CD1c-positive myeloid dendritic cell (primary cell): ENCODE results near the gene ZNF837.
A peak's percentile ranks its signal among the peaks of the same experiment; 100 is the strongest.

Experiments used
- DNase-seq: peaks from one replicate; pipeline ENCODE4 v3.0.0-alpha.2; 2016; ENCODE audit errors: extremely low spot score

Gene ZNF837

GRCh38 chr19:58372311-58373133, 8.3 kb downstream of the ZNF837 start:
- no peak for DNase-seq

- no peak for DNase-seq
Measured at GRCh38 chr19:58368561-58369360, 12.1 kb downstream of the ZNF837 start.

- DNase-seq = no peak
Measured at GRCh38 chr19:58367698-58368454, 13.0 kb downstream of the ZNF837 start.

DNA sequence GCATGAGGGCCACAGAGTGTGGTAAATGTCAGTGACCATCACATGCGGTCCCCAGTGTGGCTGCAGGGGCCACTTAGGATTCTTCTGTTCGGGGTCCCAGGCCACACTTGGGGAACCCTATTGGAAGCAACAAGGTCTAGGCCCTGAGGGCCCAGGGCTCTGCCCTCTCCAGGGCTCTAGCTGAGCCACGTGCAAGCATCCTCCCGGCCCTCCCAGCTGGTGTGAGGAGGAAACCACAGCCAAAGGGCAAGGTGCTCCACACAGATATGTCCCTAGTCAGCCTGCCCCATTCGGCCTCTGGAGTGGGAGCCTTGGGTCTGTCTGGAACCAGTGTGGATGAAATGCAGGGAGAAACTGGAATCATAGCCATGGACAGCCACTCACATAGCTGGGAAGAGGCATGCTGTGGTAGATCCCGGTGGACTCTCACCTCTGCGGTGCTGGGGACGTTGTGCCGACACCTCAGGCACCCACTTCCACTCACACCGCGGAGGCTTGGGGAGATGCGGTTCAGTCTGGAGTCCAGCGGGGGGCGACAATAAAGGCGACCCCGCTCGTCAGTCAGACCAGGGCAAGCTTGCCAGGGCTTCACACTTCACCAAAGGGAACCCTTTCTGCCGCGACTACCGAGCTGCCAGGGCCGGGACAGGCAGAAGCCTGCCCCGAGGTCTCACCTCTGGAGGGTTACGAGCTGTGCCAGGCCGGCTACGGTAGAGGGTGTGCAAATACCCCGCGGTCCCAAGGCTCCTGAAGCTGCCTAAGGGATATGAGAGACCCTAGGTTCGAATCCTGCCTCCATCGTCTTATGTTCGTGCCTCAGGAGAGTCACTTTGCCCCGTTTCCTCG, 14.0 kb downstream of the ZNF837 start:
- no peak for DNase-seq

DNA sequence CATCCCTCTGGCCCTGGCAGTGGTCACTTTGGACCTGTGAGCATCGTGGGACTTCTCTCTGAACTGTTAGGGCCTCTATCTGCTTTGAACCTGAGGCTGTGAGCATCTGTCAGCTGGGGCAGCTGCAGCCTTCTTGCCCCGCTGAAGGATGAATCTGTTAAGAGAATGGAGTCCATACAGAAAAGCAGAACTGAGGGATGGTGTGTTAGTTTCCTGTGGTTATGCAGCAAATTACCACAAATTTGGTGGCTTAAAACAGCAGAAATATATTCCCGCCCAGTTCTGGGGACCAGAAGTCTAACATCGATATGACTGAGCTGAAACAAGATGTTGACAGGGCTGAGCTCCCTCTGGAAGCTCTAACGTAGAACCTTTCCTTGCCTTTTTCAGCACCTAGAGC, 16.7 kb downstream of the ZNF837 start:
- DNase-seq = peak; percentile 39

DNA sequence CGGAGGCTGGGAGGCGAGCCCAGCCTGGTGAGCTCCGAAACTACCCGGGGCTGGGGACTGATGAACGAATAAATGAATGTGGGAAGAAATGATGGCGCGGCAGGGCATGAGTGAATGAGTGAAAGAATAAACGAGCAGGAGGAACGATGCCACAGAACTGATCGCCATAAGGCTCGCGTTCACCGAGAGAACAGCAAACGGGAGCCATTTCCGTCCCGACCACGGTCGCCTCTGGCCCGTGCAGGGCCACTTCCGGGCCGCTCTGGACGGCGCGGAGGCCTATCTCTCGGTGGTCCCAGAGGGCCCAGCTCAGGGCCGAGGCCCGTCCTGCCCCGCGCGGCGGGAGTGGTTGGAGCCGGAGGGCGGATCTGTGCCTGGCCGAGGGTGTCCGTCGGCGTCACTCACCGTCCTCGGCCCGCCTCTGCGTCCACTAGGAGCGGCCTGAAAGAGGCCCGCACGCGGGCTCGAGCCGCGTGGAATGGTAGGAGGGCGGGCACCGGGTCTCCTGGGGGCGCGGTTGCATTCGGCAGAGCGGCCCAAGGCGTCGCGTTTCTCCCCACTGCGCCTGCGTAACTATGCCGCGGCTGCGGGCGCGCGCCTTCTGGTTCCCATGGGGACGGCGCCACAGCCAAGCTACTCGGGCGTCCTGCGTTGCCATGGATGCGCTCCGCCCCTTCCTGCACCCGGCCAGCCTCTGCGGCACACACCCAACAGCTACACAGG, 18.4 kb downstream of the ZNF837 start, which contains the start of gene ZNF497:
Gene ZNF497, minus strand, starts transcription at position 480 of the 723 bp plus-strand sequence. CDS start 5,116 bp downstream, outside the sequence.
- peak; percentile 98 for DNase-seq

GRCh38 chr19:58361900-58362271, 18.9 kb downstream of the ZNF837 start:
- peak; percentile 68 for DNase-seq

DNA sequence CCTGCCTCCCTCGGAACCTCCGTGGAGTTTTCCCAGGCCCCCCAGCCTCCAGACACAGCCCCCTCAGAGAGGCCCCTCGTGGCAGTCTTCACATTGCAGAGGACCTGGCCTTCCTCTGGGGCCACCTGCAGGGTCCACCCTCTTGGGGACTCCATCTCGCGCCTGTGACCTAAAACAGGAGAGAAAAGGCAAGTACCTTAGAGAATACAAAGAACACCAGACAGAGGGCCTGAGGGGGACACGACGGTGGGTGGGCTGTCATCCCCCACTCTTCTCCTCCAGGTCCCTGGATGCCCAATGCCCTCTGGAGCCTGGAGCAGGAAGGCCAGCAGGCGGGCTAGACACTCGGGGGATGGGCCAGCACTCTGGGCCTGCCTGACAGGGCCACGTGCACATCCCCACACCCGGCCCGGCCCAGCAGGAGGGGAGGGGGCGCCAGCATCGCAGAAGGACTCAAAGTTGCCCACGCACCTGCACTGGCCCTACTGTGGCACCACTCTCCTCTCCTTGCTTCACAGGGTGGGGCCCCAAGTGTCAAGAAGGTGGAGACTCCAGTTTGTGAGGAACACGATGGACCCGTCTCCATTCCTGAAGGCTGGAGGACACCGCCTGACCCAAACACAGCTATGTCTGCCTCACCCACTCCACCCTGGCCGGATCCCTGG, 23.2 kb downstream of the ZNF837 start:
- DNase-seq = no peak

- DNase-seq = no peak
Measured at GRCh38 chr19:58356766-58357480, 23.9 kb downstream of the ZNF837 start.

DNA sequence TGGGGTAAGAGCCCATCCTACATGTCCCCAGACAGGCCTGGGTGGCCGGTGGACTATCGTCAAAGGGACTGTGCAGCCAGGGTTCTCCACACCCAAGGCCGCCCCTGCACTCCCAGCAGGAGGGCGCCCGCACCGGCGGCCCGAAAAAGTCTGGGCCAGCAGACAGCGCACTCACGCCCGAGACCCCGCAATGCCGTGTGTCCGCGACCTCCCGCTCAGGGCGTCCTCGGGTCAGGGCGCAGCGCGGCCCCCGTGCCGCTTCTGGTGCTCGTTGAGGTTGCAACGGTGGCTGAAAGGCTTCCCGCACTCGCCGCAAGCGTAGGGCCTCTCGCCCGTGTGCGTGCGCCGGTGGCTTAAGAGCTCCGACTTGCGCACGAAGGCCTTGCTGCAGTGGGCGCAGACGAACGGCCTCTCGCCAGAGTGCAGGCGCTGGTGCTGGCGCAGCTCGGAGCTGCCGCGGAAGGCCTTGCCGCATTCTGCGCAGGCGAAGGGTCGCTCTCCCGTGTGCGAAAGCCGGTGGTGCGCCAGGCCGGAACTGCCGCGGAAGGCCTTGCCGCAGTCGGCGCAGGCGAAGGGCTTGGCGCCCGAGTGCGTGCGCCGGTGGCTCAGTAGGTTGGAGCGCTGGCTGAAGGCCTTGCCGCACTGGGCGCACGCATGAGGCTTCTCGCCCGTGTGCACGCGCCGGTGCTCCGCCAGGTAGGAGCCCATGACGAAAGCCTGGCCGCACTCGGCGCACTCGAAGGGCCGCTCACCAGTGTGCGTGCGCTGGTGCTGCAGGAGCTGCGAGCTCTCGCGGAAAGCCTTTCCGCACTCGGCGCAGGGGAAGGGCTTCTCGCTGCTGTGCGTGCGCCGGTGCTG, 24.7 kb downstream of the ZNF837 start:
- no peak for DNase-seq

DNA sequence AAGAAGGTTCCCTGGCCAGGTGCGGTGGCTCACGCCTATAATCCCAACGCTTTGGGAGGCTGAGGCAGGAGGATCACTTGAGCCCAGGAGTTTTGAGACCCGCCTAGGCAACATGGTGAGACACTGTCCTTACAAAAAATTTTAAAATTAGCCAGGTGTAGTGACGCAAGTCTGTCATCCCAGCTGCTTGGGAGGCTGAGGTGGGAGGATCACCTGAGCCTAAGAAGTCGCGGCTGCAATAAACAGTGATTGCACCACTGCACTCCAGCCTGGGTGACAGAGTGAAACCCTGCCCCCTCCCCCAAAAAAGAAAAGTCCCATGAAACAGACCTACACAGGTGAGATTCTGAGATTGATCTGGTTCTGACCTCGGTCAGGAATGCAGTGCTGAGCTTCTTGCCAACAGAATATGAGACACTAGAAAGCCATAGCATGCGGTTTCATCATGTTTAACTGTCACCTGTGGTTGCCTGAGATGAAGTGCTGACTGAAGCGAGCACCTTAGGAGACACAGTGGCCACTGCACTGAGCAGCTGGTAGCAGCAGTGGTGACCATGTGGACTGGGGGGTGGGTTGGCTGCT, 25.5 kb downstream of the ZNF837 start:
- no peak for DNase-seq

DNA sequence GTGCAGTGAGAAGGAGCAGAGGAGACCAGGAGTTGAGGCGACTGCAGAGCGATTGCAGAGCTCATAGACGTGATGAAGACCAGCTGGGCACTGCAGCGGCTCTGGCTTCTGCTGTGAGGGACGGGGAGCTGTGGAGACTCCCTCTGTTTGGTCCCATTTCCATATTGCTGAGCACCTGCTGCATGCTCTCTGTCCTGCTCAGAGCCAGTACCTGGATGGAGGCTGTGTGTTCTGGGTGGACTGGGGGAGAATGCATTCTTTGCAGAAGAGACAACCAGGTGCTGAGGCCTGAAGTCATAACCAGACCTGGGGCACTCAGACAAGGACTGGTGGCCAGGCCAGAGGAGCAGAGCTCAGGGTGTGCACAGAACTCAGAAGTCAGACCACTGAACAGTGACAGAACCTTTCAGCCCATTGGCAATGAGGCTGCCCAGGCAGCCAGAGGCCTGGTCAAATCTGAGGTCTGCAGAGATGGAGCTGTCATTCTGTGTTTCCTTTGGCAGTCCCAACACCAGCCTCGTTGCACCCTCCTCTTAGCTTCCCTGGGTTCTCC, 26.3 kb downstream of the ZNF837 start:
- DNase-seq = no peak

- DNase-seq = no peak
Measured at GRCh38 chr19:58353717-58354477, 26.9 kb downstream of the ZNF837 start.

DNA sequence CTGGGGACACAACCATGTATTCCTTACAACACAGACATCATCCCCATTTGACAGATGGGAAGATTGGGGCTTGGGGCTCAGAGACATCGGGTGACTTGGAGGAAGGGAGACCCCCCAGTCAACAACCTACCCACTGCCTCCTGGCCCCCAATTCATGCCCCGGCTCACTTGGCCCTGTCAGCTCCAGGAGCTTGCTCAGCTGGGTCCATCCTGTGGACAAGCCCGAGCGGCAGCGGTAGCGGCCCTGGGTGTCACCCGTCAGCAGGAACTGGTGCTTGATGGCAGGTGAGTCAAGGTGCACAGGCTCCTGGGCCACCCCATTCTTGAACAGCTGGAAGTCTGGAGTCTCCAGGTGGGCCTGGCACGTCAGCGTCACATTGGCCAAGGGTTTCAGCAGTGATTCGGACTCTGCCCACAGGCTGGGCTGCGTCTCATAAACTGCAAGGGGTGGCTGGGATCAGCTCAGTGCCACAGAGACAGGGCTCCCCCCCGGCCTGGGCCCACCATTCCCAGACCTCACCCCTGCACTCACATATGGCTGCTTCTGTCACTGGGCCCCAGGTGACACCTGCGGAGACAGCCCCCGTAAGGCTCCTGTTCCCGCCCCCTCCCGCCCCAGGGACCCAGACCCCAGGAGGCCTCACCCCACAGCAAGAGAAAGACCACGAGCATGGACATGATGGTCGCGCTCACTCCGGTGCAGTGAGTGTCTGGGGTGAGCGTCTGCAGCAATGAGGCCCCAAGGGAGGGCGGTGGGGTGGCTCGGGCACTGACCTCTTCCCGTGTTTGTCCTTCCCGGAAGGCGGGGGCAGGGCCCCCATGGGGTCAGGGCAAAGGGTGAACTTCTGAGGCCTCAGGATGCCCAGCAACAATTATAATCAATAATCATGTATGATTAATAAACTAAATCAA, 27.8 kb downstream of the ZNF837 start, which contains the start of gene A1BG:
Gene A1BG, minus strand, starts transcription at position 733 of the 912 bp plus-strand sequence. Its CDS starts 55 bp downstream, at position 678.
- no peak for DNase-seq

GRCh38 chr19:58351990-58352755, 28.7 kb downstream of the ZNF837 start:
- no peak for DNase-seq
